HG03175 (cell line): ENCODE measurements around the gene NEDD9.

ENCODE experiments used
- ATAC-seq: cut with Tn5 transposase; IDR thresholded peaks from one replicate; pipeline ENCODE4 v1.9.1; 2021; ENCODE audit warnings: mild to moderate bottlenecking, moderate library complexity; ENCODE audit not compliant: unreplicated experiment

NEDD9 gene

GRCh38 chr6:11183761-11184362 lies 48.6 kb downstream of the NEDD9 start:
- no peak for ATAC-seq

- ATAC-seq = no peak
Measured at GRCh38 chr6:11181478-11182136, 50.9 kb downstream of the NEDD9 start.

- ATAC-seq = no peak
Measured at GRCh38 chr6:11179419-11180202, 52.9 kb downstream of the NEDD9 start.

GRCh38 chr6:11179088-11179418 lies 53.4 kb downstream of the NEDD9 start:
- no peak for ATAC-seq

- no peak for ATAC-seq
Measured at GRCh38 chr6:11177271-11177670, 55.2 kb downstream of the NEDD9 start.

- ATAC-seq = no peak
Measured at GRCh38 chr6:11174242-11174611, 58.2 kb downstream of the NEDD9 start.

GRCh38 chr6:11172501-11173327 lies 59.8 kb downstream of the NEDD9 start:
- ATAC-seq = peak; percentile 73

GRCh38 chr6:11171952-11172351 lies 60.5 kb downstream of the NEDD9 start:
- no peak for ATAC-seq

GRCh38 chr6:11168091-11168635 lies 64.3 kb downstream of the NEDD9 start:
- no peak for ATAC-seq

GRCh38 chr6:11166948-11167347 lies 65.5 kb downstream of the NEDD9 start:
- no peak for ATAC-seq

GRCh38 chr6:11164717-11165646 lies 67.5 kb downstream of the NEDD9 start:
- no peak for ATAC-seq

- ATAC-seq = peak; percentile 41
Measured at GRCh38 chr6:11163932-11164331, 68.5 kb downstream of the NEDD9 start.

GRCh38 chr6:11162262-11162661 lies 70.2 kb downstream of the NEDD9 start:
- no peak for ATAC-seq

- no peak for ATAC-seq
Measured at GRCh38 chr6:11161031-11161956, 71.2 kb downstream of the NEDD9 start.

GRCh38 chr6:11160199-11160598 lies 72.3 kb downstream of the NEDD9 start:
- no peak for ATAC-seq

GRCh38 chr6:11155589-11155988 lies 76.9 kb downstream of the NEDD9 start:
- ATAC-seq = no peak

- no peak for ATAC-seq
Measured at GRCh38 chr6:11153447-11153846, 79.0 kb downstream of the NEDD9 start.

GRCh38 chr6:11152581-11152980 lies 79.9 kb downstream of the NEDD9 start:
- no peak for ATAC-seq

- ATAC-seq = no peak
Measured at GRCh38 chr6:11151488-11151887, 81.0 kb downstream of the NEDD9 start.
